ENCODE results near the gene CD46.

The CD46 gene

GRCh38 chr1:207836591-207837347 lies 84.9 kb downstream of the CD46 start:
- H3K27me3 Mint-ChIP-seq: no peaks in the 10 kb centered on the region

GRCh38 chr1:207837673-207838072 lies 85.8 kb downstream of the CD46 start:
- Mint-ChIP-seq H3K36me3 (peaks cover 6% of the 10 kb centered on the region), H3K9me3 (no peaks in the 10 kb centered on the region), H3K4me1 (peaks cover 89% of the 10 kb centered on the region), H3K27me3 (no peaks in the 10 kb centered on the region), H3K27ac (peak overlapping the region; percentile 94), H3K4me3 (no peak overlapping the region)

More at GRCh38 chr1:207836591-207837347, 84.9 kb downstream of the CD46 start:
- Mint-ChIP-seq H3K9me3 (no peaks in the 10 kb centered on the region), H3K36me3 (peaks cover 6% of the 10 kb centered on the region), H3K27ac (peak overlapping the region; percentile 94), H3K4me3 (no peak overlapping the region), H3K4me1 (peaks cover 91% of the 10 kb centered on the region)

GRCh38 chr1:207838156-207839082 lies 86.6 kb downstream of the CD46 start:
- no peak overlapping the region for H3K4me3 Mint-ChIP-seq
- peaks cover 6% of the 10 kb centered on the region for H3K36me3 Mint-ChIP-seq
- peaks cover 89% of the 10 kb centered on the region for H3K4me1 Mint-ChIP-seq
- H3K9me3 Mint-ChIP-seq: no peaks in the 10 kb centered on the region
- no peaks in the 10 kb centered on the region for H3K27me3 Mint-ChIP-seq
- peak overlapping the region; percentile 94 for H3K27ac Mint-ChIP-seq

GRCh38 chr1:207839083-207839413 lies 87.2 kb downstream of the CD46 start:
- peak overlapping the region; percentile 33 for H3K27ac Mint-ChIP-seq
- H3K4me1 Mint-ChIP-seq: peaks cover 89% of the 10 kb centered on the region

GRCh38 chr1:207840380-207840779 lies 88.5 kb downstream of the CD46 start:
- H3K4me3 Mint-ChIP-seq: no peak overlapping the region
- peak overlapping the region; percentile 36 for H3K27ac Mint-ChIP-seq
- no peaks in the 10 kb centered on the region for H3K27me3 Mint-ChIP-seq
- H3K4me1 Mint-ChIP-seq: peaks cover 89% of the 10 kb centered on the region
- H3K36me3 Mint-ChIP-seq: peaks cover 3% of the 10 kb centered on the region
- H3K9me3 Mint-ChIP-seq: no peaks in the 10 kb centered on the region

More at GRCh38 chr1:207839083-207839413, 87.2 kb downstream of the CD46 start:
- Mint-ChIP-seq H3K27me3 (no peaks in the 10 kb centered on the region), H3K9me3 (no peaks in the 10 kb centered on the region), H3K4me3 (no peak overlapping the region), H3K36me3 (peaks cover 6% of the 10 kb centered on the region)

- Mint-ChIP-seq H3K4me1 (peaks cover 89% of the 10 kb centered on the region), H3K27me3 (no peaks in the 10 kb centered on the region), H3K36me3 (peaks cover 2% of the 10 kb centered on the region), H3K9me3 (no peaks in the 10 kb centered on the region), H3K27ac (peak overlapping the region; percentile 85), H3K4me3 (no peak overlapping the region)
These were observed 89.4 kb downstream of the CD46 start for GRCh38 chr1:207841293-207841692.

- Mint-ChIP-seq H3K36me3 (no peaks in the 10 kb centered on the region), H3K27me3 (no peaks in the 10 kb centered on the region), H3K27ac (no peak overlapping the region), H3K4me3 (no peak overlapping the region), H3K4me1 (peaks cover 89% of the 10 kb centered on the region), H3K9me3 (no peaks in the 10 kb centered on the region)
These were observed 90.0 kb downstream of the CD46 start for GRCh38 chr1:207841901-207842300.

- Mint-ChIP-seq H3K36me3 (no peaks in the 10 kb centered on the region), H3K27ac (peak overlapping the region; percentile 24), H3K9me3 (no peaks in the 10 kb centered on the region), H3K4me1 (peaks cover 88% of the 10 kb centered on the region), H3K27me3 (no peaks in the 10 kb centered on the region), H3K4me3 (no peak overlapping the region)
These were observed 90.7 kb downstream of the CD46 start for GRCh38 chr1:207842506-207842905.

- H3K27ac Mint-ChIP-seq: no peak overlapping the region
- H3K9me3 Mint-ChIP-seq: no peaks in the 10 kb centered on the region
- H3K4me3 Mint-ChIP-seq: no peak overlapping the region
- peaks cover 1% of the 10 kb centered on the region for H3K36me3 Mint-ChIP-seq
- H3K27me3 Mint-ChIP-seq: no peaks in the 10 kb centered on the region
- H3K4me1 Mint-ChIP-seq: peaks cover 86% of the 10 kb centered on the region
These were observed 92.5 kb downstream of the CD46 start for GRCh38 chr1:207844371-207844770.

Measured in activated naive CD4-positive, alpha-beta T cell treated with anti-CD3 and anti-CD28 coated beads, Interleukin-2, amount 50 U/mL, for 24 hours (primary cell).